Naive B cell (primary cell): ENCODE measurements around the gene CUTA. TPM values are rescaled to one million over a fixed set of nuclear protein-coding genes. Genes with fewer than 3 reads are reported as not detected.

Experiments
- ATAC-seq, 2 donors: fragments of 150-1000 bp; cut with Tn5 transposase; 2 replicates each; pipeline ENCODE4 v1.10.0; 2021; ENCODE audit warnings: low read depth in 2 of 2, mild to moderate bottlenecking in 2 of 2, moderate library complexity in 2 of 2
- DNase-seq: peaks from one replicate; pipeline ENCODE4 v3.0.0; 2022
- H3K27ac Mint-ChIP-seq, 6 donors: one replicate each; pipeline ENCODE4 v1.8.0; 2020 to 2022; ENCODE audit warnings: mild to moderate bottlenecking in 6 of 6, mixed read lengths in 6 of 6, moderate library complexity in 5 of 6, inconsistent platforms in 2 of 6
- H3K27me3 Mint-ChIP-seq, 3 donors: one replicate each; pipeline ENCODE4 v1.8.0; 2021 to 2022; ENCODE audit warnings: mixed read lengths in 3 of 3, mild to moderate bottlenecking in 1 of 3
- H3K36me3 Mint-ChIP-seq, 2 donors: one replicate each; pipeline ENCODE4 v1.8.0; 2020 to 2022; ENCODE audit warnings: mixed read lengths in 2 of 2, inconsistent platforms in 1 of 2, mild to moderate bottlenecking in 1 of 2
- H3K4me1 Mint-ChIP-seq, 3 donors: one replicate each; pipeline ENCODE4 v1.8.0; 2020 to 2022; ENCODE audit warnings: mixed read lengths in 3 of 3, inconsistent platforms in 1 of 3, mild to moderate bottlenecking in 1 of 3, moderate library complexity in 1 of 3
- H3K4me3 Mint-ChIP-seq, 8 donors: one replicate each; pipeline ENCODE4 v1.8.0; 2020 to 2022; ENCODE audit warnings: mild to moderate bottlenecking in 8 of 8, mixed read lengths in 8 of 8, moderate library complexity in 8 of 8, inconsistent platforms in 2 of 8
- H3K9me3 Mint-ChIP-seq, 7 donors: one replicate each; pipeline ENCODE4 v1.8.0; 2020 to 2022; ENCODE audit warnings: mixed read lengths in 7 of 7, mild to moderate bottlenecking in 5 of 7, inconsistent platforms in 2 of 7, moderate library complexity in 1 of 7
- polyA plus RNA-seq, 6 donors: library from polyadenylated mRNA; unstranded; fragments of 300-500 nt; fragmentation: Illumina TruSeq; gene quantifications; one replicate each; pipeline ENCODE4 v1.2.3, GENCODE V29; 2021; ENCODE audit warnings: low read depth in 6 of 6

The CUTA gene
- polyA plus RNA-seq = 100 to 1,000 TPM; 237 to 281 (median 263) TPM

DNA sequence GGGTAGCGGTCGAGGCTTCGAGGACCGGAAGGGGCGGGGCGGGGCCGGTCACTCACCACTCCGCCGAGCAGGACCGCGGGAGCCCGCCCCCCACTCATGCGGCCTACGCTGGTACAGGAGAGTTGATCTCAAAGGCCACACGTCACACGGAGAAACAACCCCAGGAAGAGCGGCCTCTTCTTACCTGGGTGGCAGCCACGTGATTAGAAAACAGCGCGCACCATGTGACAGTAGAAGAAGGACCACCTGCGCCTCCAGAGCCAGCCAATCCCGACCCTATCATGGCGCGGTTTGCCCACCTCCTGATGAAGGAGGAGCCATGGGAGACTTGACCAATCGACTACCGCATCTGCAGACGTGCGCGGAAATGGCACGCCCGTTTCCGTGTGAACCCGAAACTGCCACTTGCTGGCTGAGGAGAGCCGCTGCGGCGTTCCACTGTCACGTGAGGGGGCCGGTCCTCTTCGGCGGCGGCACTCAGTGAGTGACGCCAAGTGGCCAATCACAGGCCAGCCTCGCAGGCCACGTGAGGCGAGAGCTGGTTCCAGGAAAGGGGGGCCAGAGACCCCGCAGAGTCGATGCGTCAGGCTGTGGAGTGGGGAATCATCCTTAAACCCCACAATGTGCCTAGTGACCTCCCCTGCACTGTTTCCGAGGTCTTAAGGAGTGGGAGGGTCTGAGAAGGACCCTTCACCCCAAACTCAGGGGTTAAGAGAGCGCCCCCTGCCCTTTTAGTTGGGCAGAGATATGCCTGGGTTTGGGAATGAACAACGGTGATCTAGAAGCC is at the start of gene CUTA:
TSS of gene CUTA (minus strand) at position 205 of the 787 bp plus-strand sequence. CDS start at position 98, 107 bp downstream.
- ATAC-seq = peak; percentile 85 to 87
- peak; percentile 99 for DNase-seq
- Mint-ChIP-seq H3K9me3 (no peaks in the 10 kb centered on the region), H3K4me3 (peak within 1 kb of the TSS; percentile 84 to 95 (median 92)), H3K36me3 (peaks cover 0 to 35% of the 10 kb centered on the region in 2 donors), H3K27me3 (peaks cover 4 to 12% (median 8%) of the 10 kb centered on the region in 3 donors), H3K27ac (peak within 1 kb of the TSS; percentile 98 to 99 (median 98)), H3K4me1 (peaks cover 50 to 65% (median 51%) of the 10 kb centered on the region in 3 donors)

GRCh38 chr6:33467091-33467490 is 49.2 kb upstream of the CUTA start:
- Mint-ChIP-seq H3K27me3 (peaks cover 5 to 12% (median 10%) of the 10 kb centered on the region in 3 donors), H3K36me3 (no peaks in the 10 kb centered on the region), H3K4me1 (no peaks in the 10 kb centered on the region), H3K9me3 (peaks cover 0 to 2% (median 0%) of the 10 kb centered on the region in 7 donors), H3K4me3 (no peak overlapping the region), H3K27ac (peak overlapping the region in 1 of 6 donors; percentile 5)
- DNase-seq (no peak), ATAC-seq (no peak)

GRCh38 chr6:33466075-33466735 is 48.3 kb upstream of the CUTA start:
- Mint-ChIP-seq H3K9me3 (peaks cover 0 to 2% (median 0%) of the 10 kb centered on the region in 7 donors), H3K36me3 (no peaks in the 10 kb centered on the region), H3K4me3 (no peak overlapping the region), H3K27me3 (peaks cover 5 to 17% (median 10%) of the 10 kb centered on the region in 3 donors), H3K4me1 (no peaks in the 10 kb centered on the region), H3K27ac (no peak overlapping the region)
- no peak for ATAC-seq
- DNase-seq = no peak

- Mint-ChIP-seq H3K27ac (no peak overlapping the region), H3K36me3 (peaks cover 0 to 4% of the 10 kb centered on the region in 2 donors), H3K4me1 (peaks cover 14 to 22% (median 19%) of the 10 kb centered on the region in 3 donors), H3K9me3 (peaks cover 0 to 2% (median 0%) of the 10 kb centered on the region in 7 donors), H3K4me3 (no peak overlapping the region), H3K27me3 (peaks cover 0 to 17% (median 10%) of the 10 kb centered on the region in 3 donors)
- DNase-seq (no peak), ATAC-seq (no peak)
Observed at GRCh38 chr6:33459226-33459625, 41.3 kb upstream of the CUTA start.

DNA sequence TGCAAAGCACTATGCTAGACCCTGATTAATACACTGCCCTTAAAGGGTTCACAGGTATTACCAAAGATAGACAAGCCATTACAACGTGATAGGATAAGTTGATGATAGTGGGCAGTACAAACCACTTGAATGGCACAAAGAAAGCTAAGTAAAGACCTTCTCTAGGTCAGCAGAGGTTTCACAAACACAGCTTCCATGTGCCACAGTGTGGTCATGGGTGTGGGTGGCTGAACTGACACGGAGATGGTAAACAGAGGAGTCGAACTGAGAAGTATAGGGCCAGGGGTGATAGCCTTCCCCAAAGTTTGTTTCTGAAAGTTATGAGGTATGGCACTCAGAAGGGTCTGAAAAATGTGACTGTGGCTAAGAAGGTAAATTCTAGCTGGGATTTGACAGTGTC is 40.8 kb upstream of the CUTA start:
- Mint-ChIP-seq H3K4me3 (no peak overlapping the region), H3K4me1 (peaks cover 16 to 26% (median 23%) of the 10 kb centered on the region in 3 donors), H3K36me3 (peaks cover 0 to 4% of the 10 kb centered on the region in 2 donors), H3K27me3 (peaks cover 0 to 14% (median 6%) of the 10 kb centered on the region in 3 donors), H3K9me3 (peaks cover 0 to 2% (median 0%) of the 10 kb centered on the region in 7 donors), H3K27ac (no peak overlapping the region)
- DNase-seq (no peak), ATAC-seq (no peak)

- Mint-ChIP-seq H3K9me3 (no peaks in the 10 kb centered on the region), H3K36me3 (peaks cover 0 to 4% of the 10 kb centered on the region in 2 donors), H3K4me3 (peak overlapping the region in 7 of 8 donors; percentile 16 to 97 (median 76)), H3K27me3 (no peaks in the 10 kb centered on the region), H3K4me1 (peaks cover 27 to 38% (median 33%) of the 10 kb centered on the region in 3 donors), H3K27ac (peak overlapping the region in 1 of 6 donors; percentile 94)
- ATAC-seq = no peak
- DNase-seq = no peak
Observed at GRCh38 chr6:33456156-33456555, 38.2 kb upstream of the CUTA start.

- DNase-seq (no peak), ATAC-seq (no peak)
- Mint-ChIP-seq H3K27me3 (no peaks in the 10 kb centered on the region), H3K36me3 (peaks cover 0 to 4% of the 10 kb centered on the region in 2 donors), H3K4me1 (peaks cover 31 to 38% (median 33%) of the 10 kb centered on the region in 3 donors), H3K4me3 (peak overlapping the region; percentile 92 to 98 (median 97)), H3K27ac (peak overlapping the region; percentile 93 to 97 (median 94)), H3K9me3 (no peaks in the 10 kb centered on the region)
Observed at GRCh38 chr6:33455051-33455450, 37.1 kb upstream of the CUTA start.

DNA sequence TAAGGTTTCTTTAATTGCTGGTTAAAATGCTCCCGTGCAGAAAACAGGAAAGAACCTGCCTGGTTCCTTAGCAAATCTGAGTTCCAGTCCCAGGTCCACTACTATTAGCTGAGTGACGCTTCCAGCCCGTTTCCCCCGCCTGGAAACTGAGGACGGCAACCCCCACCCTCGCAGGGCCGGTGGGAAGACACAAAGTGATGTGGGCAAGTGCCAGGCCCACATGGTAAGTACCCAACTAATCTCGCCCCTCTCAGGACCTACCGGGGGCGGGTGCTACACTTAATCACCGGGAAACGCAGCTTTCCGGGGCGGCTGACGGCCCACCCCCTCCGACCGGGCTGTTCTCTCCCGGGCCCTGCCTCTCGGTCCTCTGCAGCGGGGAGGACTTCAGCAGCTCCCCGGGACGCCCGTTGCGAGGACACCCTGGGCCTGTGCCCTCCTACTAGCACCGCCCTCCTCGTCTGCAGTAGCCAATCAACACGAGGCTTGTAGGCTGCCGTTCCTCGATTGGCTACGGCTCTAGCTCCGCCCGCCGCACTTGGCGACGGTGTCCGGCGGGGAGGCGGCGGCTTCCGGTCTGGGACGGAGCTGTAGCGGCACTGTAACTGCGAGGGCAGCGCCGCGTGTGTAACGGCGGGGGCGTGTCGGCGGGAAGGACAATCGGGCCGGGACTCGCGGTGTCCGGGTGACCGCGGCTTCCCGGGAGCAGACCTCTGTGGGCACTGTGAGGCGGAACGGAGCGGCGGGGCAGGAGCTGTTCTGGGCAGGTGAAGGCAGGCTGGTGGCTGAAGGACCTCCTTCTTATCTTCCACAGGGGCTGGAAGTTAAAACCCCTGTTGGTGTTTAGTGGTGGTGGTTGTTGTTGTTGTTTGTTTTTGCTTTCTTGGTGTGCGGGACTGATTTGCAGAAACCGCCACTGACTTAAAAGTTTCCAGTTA is 36.4 kb upstream of the CUTA start, which contains the start of gene ZBTB9:
TSS of gene ZBTB9 (plus strand) at position 568 of the 938 bp plus-strand sequence. CDS start 525 bp downstream, outside the sequence.
- Mint-ChIP-seq H3K4me3 (peak within 1 kb of the TSS; percentile 92 to 98 (median 97)), H3K4me1 (peaks cover 33 to 38% (median 34%) of the 10 kb centered on the region in 3 donors), H3K27ac (peak within 1 kb of the TSS; percentile 94 to 97 (median 94)), H3K36me3 (peaks cover under 1 to 4% of the 10 kb centered on the region in 2 donors), H3K27me3 (no peaks in the 10 kb centered on the region), H3K9me3 (no peaks in the 10 kb centered on the region)
- ATAC-seq = peak; percentile 99
- DNase-seq = peak; percentile 92

- Mint-ChIP-seq H3K36me3 (peaks cover 4 to 9% of the 10 kb centered on the region in 2 donors), H3K27me3 (no peaks in the 10 kb centered on the region), H3K4me3 (peak overlapping the region; percentile 92 to 98 (median 97)), H3K9me3 (no peaks in the 10 kb centered on the region), H3K4me1 (peaks cover 33 to 42% (median 38%) of the 10 kb centered on the region in 3 donors), H3K27ac (peak overlapping the region; percentile 94 to 97 (median 94))
- ATAC-seq = no peak
- DNase-seq = no peak
Observed at GRCh38 chr6:33453393-33454008, 35.6 kb upstream of the CUTA start.

GRCh38 chr6:33452496-33452895 is 34.6 kb upstream of the CUTA start:
- ATAC-seq = no peak
- Mint-ChIP-seq H3K27ac (peak overlapping the region in 4 of 6 donors; percentile 44 to 94 (median 86)), H3K36me3 (peaks cover 4 to 19% of the 10 kb centered on the region in 2 donors), H3K9me3 (no peaks in the 10 kb centered on the region), H3K27me3 (no peaks in the 10 kb centered on the region), H3K4me1 (peaks cover 33 to 50% (median 44%) of the 10 kb centered on the region in 3 donors), H3K4me3 (peak overlapping the region in 2 of 8 donors; percentile 32 to 56)
- no peak for DNase-seq

- Mint-ChIP-seq H3K27ac (peak overlapping the region in 2 of 6 donors; percentile 60 to 94), H3K4me1 (peaks cover 28 to 51% (median 44%) of the 10 kb centered on the region in 3 donors), H3K9me3 (no peaks in the 10 kb centered on the region), H3K27me3 (no peaks in the 10 kb centered on the region), H3K36me3 (peaks cover 0 to 23% of the 10 kb centered on the region in 2 donors), H3K4me3 (peak overlapping the region in 1 of 8 donors; percentile 64)
- DNase-seq (no peak), ATAC-seq (no peak)
Observed at GRCh38 chr6:33451606-33452005, 33.7 kb upstream of the CUTA start.

DNA sequence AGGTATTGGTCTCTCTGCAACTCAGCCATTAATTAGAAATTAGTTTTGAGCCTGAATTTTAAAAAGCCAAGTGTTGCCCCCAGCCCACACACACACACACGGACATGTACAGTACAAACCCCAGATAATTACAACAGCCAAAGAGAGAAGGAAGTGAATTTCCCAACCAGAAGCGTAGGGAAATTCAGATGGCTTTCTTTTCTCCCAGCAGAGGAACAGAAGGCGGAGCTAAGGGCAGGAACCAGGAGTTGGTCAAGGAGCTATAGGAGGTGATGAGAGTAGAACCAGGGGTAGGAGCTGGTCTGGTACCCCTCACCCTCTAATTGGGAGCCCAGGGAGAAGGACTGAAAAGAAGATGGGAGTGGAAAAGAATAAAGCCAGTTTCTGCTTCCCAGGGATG is 32.5 kb upstream of the CUTA start:
- no peak for DNase-seq
- H3K36me3 Mint-ChIP-seq = peaks cover 0 to 29% of the 10 kb centered on the region in 2 donors
- peaks cover 25 to 49% (median 44%) of the 10 kb centered on the region in 3 donors for H3K4me1 Mint-ChIP-seq
- H3K4me3 Mint-ChIP-seq = peak overlapping the region in 1 of 8 donors; percentile 78
- no peak for ATAC-seq
- peak overlapping the region in 3 of 6 donors; percentile 45 to 86 (median 72) for H3K27ac Mint-ChIP-seq
- no peaks in the 10 kb centered on the region for H3K27me3 Mint-ChIP-seq
- H3K9me3 Mint-ChIP-seq = no peaks in the 10 kb centered on the region
